ENCODE results near the gene ZDHHC15. TPM values are rescaled to one million over a fixed set of nuclear protein-coding genes. Genes with fewer than 3 reads are reported as not detected.
"Not testable (repeated sequence)": the region's sequence is repeated elsewhere in the genome, so short reads cannot be mapped to it uniquely, and the experiment has no call there.

ZDHHC15 gene
- total and polyA plus RNA-seq, 11 donors, result 1.2 to 4.1 (median 2.6) TPM

GRCh38 chrX:75546724-75547511 is 24.1 kb upstream of the ZDHHC15 start:
- H3K27me3 ChIP-seq, result no peaks in the 10 kb centered on the region
- DNase-seq, result no peak
- no peak overlapping the region for H3K4me3 ChIP-seq
- peaks cover 0 to 5% (median 0%) of the 10 kb centered on the region in 12 donors for H3K9me3 ChIP-seq
- 28 to 80% (median 45%) methylated on average over 1 to 2 of the region's 2 CpGs for whole genome bisulfite sequencing, 4 donors
- peak in 3 of 4 donors; percentile 49 to 66 (median 52) for ATAC-seq
- TF ChIP-seq POLR2A (IDR thresholded peaks at IDR 0.05) (no peak), CTCF (IDR thresholded peaks at IDR 0.05) (no peak)
- H3K27ac ChIP-seq, result no peak overlapping the region
- H3K4me1 ChIP-seq, result peaks cover 0 to 10% (median 0%) of the 10 kb centered on the region in 12 donors
- intact Hi-C loops (cut with DNase I), result no loop called here
- H3K36me3 ChIP-seq, result no peaks in the 10 kb centered on the region

- no peak for DNase-seq
- no peak for ATAC-seq
- TF ChIP-seq CTCF (IDR thresholded peaks at IDR 0.05) (no peak), POLR2A (IDR thresholded peaks at IDR 0.05) (no peak)
- H3K36me3 ChIP-seq, result no peaks in the 10 kb centered on the region
- no peak overlapping the region for H3K27ac ChIP-seq
- H3K9me3 ChIP-seq, result peaks cover 0 to under 1% (median 0%) of the 10 kb centered on the region in 12 donors
- H3K4me3 ChIP-seq, result no peak overlapping the region
- no peaks in the 10 kb centered on the region for H3K27me3 ChIP-seq
- intact Hi-C loops (cut with DNase I), result no loop called here
- WGBS, 4 donors, result 40 to 50% (median 45%) methylated on average over 2 of the region's 2 CpGs
- peaks cover 0 to 10% (median 0%) of the 10 kb centered on the region in 12 donors for H3K4me1 ChIP-seq
Observed at GRCh38 chrX:75544786-75545185, 21.9 kb upstream of the ZDHHC15 start.

GRCh38 chrX:75483933-75484332 is 38.9 kb downstream of the ZDHHC15 start:
- H3K4me3 ChIP-seq, result no peak overlapping the region
- TF ChIP-seq CTCF (IDR thresholded peaks at IDR 0.05) (no peak), POLR2A (IDR thresholded peaks at IDR 0.05) (no peak)
- H3K27ac ChIP-seq, result no peak overlapping the region
- H3K36me3 ChIP-seq, result no peaks in the 10 kb centered on the region
- H3K27me3 ChIP-seq, result no peaks in the 10 kb centered on the region
- intact Hi-C loops (cut with DNase I), result no loop called here
- H3K9me3 ChIP-seq, result peaks cover 0 to 25% (median 5%) of the 10 kb centered on the region in 12 donors
- H3K4me1 ChIP-seq, result no peaks in the 10 kb centered on the region
- ATAC-seq, result no peak
- WGBS, 4 donors, result 28 to 92% (median 55%) methylated on average over 1 of the region's 1 CpG
- no peak for DNase-seq

GRCh38 chrX:75461780-75462179 is 61.1 kb downstream of the ZDHHC15 start:
- intact Hi-C loops (cut with DNase I); DNase-seq; H3K27ac ChIP-seq; H3K36me3 ChIP-seq; H3K4me3 ChIP-seq; H3K27me3 ChIP-seq; H3K4me1 ChIP-seq; ATAC-seq: not testable (repeated sequence)
- H3K9me3 ChIP-seq, result peaks cover 0 to 65% (median 22%) of the 10 kb centered on the region in 12 donors

All from heart left ventricle (tissue), 16 donors.